Renal pelvis (tissue), 4 donors: Measurements from ENCODE around the gene NR2C1. TPM values are rescaled to one million over a fixed set of nuclear protein-coding genes. Genes with fewer than 3 reads are reported as not detected.
"Not testable (repeated sequence)": the region's sequence is repeated elsewhere in the genome, so short reads cannot be mapped to it uniquely, and the experiment has no call there.

Experiments used
- DNase-seq: peaks from one replicate; pipeline ENCODE4 v3.0.0-alpha.2; 2013
- polyA plus RNA-seq, 3 donors: library from polyadenylated mRNA; unstranded; fragments of 120-200 nt; gene quantifications; one replicate each; pipeline ENCODE4 v1.2.1, GENCODE V29; 2013; ENCODE audit not compliant: insufficient read length in 3 of 3

The NR2C1 gene
- polyA plus RNA-seq, 3 donors: 62.1 to 80.6 (median 76.5) TPM

- DNase-seq: no peak
These were observed 23.0 kb upstream of the NR2C1 start for GRCh38 chr12:95096378-95096777.

GRCh38 chr12:95095866-95096265, 22.4 kb upstream of the NR2C1 start:
- not testable (repeated sequence) for DNase-seq

GRCh38 chr12:95089462-95089861, 16.0 kb upstream of the NR2C1 start:
- DNase-seq: no peak

- no peak for DNase-seq
These were observed 15.0 kb upstream of the NR2C1 start for GRCh38 chr12:95088379-95088778.

GRCh38 chr12:95085612-95086011, 12.2 kb upstream of the NR2C1 start:
- DNase-seq: no peak

GRCh38 chr12:95083938-95084337, 10.5 kb upstream of the NR2C1 start:
- peak; percentile 74 for DNase-seq

- DNase-seq: no peak
These were observed 10.1 kb upstream of the NR2C1 start for GRCh38 chr12:95083471-95083870.

GRCh38 chr12:95077341-95077740, 3.9 kb upstream of the NR2C1 start:
- no peak for DNase-seq

GRCh38 chr12:95074766-95075165, 1.3 kb upstream of the NR2C1 start:
- no peak for DNase-seq

- DNase-seq: no peak
These were observed 491 bp upstream of the NR2C1 start for GRCh38 chr12:95073698-95074520.

GRCh38 chr12:95070378-95070777, 3.0 kb downstream of the NR2C1 start:
- DNase-seq: no peak

GRCh38 chr12:95066091-95066855, 7.1 kb downstream of the NR2C1 start:
- DNase-seq: no peak

- no peak for DNase-seq
These were observed 12.5 kb downstream of the NR2C1 start for GRCh38 chr12:95060951-95061350.

GRCh38 chr12:95059984-95060383, 13.4 kb downstream of the NR2C1 start:
- no peak for DNase-seq

GRCh38 chr12:95057424-95057823, 16.0 kb downstream of the NR2C1 start:
- no peak for DNase-seq

GRCh38 chr12:95055057-95055456, 18.4 kb downstream of the NR2C1 start:
- DNase-seq: no peak

GRCh38 chr12:95054206-95054605, 19.2 kb downstream of the NR2C1 start:
- DNase-seq: no peak

- no peak for DNase-seq
These were observed 22.2 kb downstream of the NR2C1 start for GRCh38 chr12:95051241-95051640.

- DNase-seq: no peak
These were observed 35.5 kb downstream of the NR2C1 start for GRCh38 chr12:95037906-95038305.

GRCh38 chr12:95034750-95035149, 38.7 kb downstream of the NR2C1 start:
- no peak for DNase-seq

- no peak for DNase-seq
These were observed 50.9 kb downstream of the NR2C1 start for GRCh38 chr12:95022477-95022876.

GRCh38 chr12:95017482-95017881, 55.9 kb downstream of the NR2C1 start:
- no peak for DNase-seq

GRCh38 chr12:95016120-95016519, 57.3 kb downstream of the NR2C1 start:
- DNase-seq: no peak
